ENCODE data around the gene ISG15. TPM values are rescaled to one million over a fixed set of nuclear protein-coding genes. Genes with fewer than 3 reads are reported as not detected.

ISG15 gene
- total RNA-seq, 2 experiments from 2014 or later, result 94.5 to 102 TPM

DNA sequence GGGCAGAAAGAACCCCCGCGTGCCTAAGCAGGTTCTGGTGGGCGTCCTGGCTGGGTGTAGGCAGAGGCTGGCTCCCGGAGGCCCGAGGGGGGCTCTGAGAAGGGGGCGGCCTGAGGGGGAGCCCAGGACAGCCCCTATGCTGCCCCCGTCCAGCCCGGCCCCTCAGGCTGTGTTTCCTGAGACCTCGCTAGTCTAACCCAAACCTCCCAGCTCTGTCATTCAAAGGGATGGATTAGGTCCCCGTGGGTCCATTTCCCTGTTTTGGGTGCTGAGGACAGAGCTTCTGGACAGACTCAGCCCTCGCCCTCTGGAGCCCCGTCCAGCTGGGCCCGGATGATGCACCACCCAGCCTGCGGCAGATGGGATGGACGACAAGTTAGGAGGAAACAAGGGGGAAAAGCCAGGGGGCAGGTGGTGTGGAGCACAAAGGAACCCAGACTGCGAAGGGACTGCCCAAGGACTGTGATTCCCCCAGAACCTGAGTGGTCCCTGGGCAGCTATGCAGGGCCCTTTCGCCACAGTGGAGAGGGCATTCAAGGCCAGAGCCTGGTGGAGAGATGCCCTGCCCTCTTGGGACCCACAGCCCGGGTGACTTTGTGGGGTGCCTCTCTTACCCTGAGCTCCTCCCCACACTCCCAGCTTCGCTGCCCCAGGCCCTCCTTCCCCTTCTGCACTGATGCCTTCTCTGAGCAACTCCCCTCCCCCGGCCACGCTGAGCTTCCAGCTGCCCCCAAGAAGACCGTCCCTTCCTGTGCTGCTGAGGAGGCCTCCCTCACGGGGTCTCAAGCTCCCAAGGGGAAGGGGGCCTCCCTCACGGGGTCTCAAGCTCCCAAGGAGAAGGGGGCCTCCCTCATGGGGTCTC, 16.2 kb upstream of the ISG15 start:
- ATAC-seq (no peak), DNase-seq (no peak)
- Mint-ChIP-seq H3K27ac (no peak overlapping the region), H3K4me1 (ENCODE audit: low read depth) (peaks cover 20% of the 10 kb centered on the region), H3K36me3 (ENCODE audit: low read depth) (peaks cover 2% of the 10 kb centered on the region), H3K4me3 (no peak overlapping the region), H3K9me3 (peaks cover 4% of the 10 kb centered on the region), H3K27me3 (peaks cover 25% of the 10 kb centered on the region)
- ChIA-PET POLR2A (interaction anchor here (1.4 kb wide), 1 partner anchor 12 kb away, joined by 3 read pairs; no protein-coding TSS in a partner anchor), CTCF (interaction anchor here (1.1 kb wide), 1 partner anchor 13 kb away, joined by 6 read pairs; no protein-coding TSS in a partner anchor)
- intact Hi-C loops (cut with micrococcal nuclease), result no loop called here
- TF ChIP-seq, protein P1, sequence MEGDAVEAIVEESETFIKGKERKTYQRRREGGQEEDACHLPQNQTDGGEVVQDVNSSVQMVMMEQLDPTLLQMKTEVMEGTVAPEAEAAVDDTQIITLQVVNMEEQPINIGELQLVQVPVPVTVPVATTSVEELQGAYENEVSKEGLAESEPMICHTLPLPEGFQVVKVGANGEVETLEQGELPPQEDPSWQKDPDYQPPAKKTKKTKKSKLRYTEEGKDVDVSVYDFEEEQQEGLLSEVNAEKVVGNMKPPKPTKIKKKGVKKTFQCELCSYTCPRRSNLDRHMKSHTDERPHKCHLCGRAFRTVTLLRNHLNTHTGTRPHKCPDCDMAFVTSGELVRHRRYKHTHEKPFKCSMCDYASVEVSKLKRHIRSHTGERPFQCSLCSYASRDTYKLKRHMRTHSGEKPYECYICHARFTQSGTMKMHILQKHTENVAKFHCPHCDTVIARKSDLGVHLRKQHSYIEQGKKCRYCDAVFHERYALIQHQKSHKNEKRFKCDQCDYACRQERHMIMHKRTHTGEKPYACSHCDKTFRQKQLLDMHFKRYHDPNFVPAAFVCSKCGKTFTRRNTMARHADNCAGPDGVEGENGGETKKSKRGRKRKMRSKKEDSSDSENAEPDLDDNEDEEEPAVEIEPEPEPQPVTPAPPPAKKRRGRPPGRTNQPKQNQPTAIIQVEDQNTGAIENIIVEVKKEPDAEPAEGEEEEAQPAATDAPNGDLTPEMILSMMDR (IDR thresholded peaks at IDR 0.05), result no peak

DNA sequence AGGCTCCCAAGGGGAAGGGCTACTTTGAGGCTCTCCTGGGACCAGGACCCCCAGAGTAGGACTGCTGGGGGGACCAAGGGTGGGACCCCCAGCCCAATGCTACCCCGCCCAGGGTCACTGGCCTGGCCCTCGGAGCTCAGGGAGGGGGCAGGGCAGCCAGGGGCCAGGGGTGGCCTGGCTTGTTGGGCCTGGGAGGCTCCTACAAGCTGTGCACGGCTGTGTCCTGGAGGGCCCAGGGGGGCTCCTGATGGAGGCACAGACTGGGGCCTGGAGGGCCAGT, 15.6 kb upstream of the ISG15 start:
- POLR2A ChIA-PET, result interaction anchor here (1.4 kb wide), 1 partner anchor 12 kb away, joined by 3 read pairs; no protein-coding TSS in a partner anchor
- Mint-ChIP-seq H3K27ac (no peak overlapping the region), H3K9me3 (peaks cover 1% of the 10 kb centered on the region), H3K27me3 (peaks cover 26% of the 10 kb centered on the region), H3K4me1 (ENCODE audit: low read depth) (peaks cover 17% of the 10 kb centered on the region), H3K36me3 (ENCODE audit: low read depth) (peaks cover 2% of the 10 kb centered on the region), H3K4me3 (no peak overlapping the region)
- TF ChIP-seq, protein P1 (IDR thresholded peaks at IDR 0.05), result no peak
- ATAC-seq (no peak), DNase-seq (no peak)
- intact Hi-C loops (cut with micrococcal nuclease), result no loop called here
- CTCF ChIA-PET, result interaction anchor here (1.1 kb wide), 1 partner anchor 13 kb away, joined by 6 read pairs; no protein-coding TSS in a partner anchor

DNA sequence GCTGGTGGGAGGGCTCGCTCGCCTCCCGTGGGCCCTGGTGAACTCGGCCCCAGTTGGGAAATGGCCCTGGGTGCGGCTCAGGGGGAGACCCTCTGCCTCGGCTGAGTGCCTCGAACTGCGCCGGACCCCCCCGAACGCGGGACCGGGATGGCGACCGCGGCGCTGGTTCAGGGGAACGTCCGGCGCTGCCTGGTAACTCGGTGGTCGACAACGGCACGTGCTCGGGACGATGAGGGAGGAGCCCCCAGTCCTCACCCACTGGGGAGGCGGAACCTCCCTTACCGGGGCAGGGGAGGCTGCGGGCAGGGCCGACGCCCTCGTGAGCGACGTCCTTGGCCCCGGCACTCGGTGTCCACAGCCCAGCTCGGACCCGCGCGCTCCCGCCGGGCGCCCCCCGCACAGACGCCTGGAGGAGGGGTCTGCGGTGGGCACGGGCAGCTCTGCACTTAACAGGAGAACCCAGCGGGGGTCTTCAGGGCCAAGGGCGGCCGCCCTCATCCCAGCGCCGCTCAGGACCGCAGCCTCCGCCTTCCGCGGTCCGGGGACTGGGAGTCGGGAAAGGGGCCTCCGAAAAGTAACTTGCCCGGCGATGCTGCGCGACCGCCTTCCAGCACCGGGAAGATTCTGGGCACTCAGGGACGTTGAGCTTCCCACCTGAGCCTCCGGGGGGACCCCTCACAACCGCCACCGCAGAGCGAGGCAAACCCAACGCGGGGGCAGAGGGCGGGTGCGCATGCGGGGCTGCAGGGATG, 15.1 kb upstream of the ISG15 start:
- TF ChIP-seq, protein P1 (IDR thresholded peaks at IDR 0.05), result no peak
- intact Hi-C loops (cut with micrococcal nuclease), result no loop called here
- ChIA-PET CTCF (interaction anchor here (0.6 to 1.1 kb wide), 2 partner anchors 14 kb away, joined by 3 to 6 read pairs; no protein-coding TSS in a partner anchor), POLR2A (interaction anchor here (1.4 kb wide), 1 partner anchor 13 kb away, joined by 3 read pairs; no protein-coding TSS in a partner anchor)
- Mint-ChIP-seq H3K9me3 (no peaks in the 10 kb centered on the region), H3K4me3 (no peak overlapping the region), H3K4me1 (ENCODE audit: low read depth) (peaks cover 13% of the 10 kb centered on the region), H3K36me3 (ENCODE audit: low read depth) (peaks cover 2% of the 10 kb centered on the region), H3K27me3 (peaks cover 28% of the 10 kb centered on the region), H3K27ac (no peak overlapping the region)
- ATAC-seq (no peak), DNase-seq (no peak)

DNA sequence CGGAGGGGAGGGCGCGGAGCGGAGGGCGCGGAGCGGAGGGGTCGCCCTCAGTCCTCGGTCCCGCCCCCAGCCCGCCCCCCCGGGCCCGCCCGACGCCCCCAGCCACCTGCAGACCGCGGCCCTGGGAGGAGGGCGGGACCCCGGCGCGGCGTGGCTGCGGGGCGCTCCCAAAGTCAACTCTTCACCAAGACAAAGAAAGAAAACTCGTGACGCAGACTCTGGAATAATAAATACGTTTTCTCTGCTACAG, 14.6 kb upstream of the ISG15 start:
- TF ChIP-seq, protein P1 (IDR thresholded peaks at IDR 0.05), result no peak
- Mint-ChIP-seq H3K36me3 (ENCODE audit: low read depth) (peaks cover 2% of the 10 kb centered on the region), H3K9me3 (no peaks in the 10 kb centered on the region), H3K27me3 (peaks cover 33% of the 10 kb centered on the region), H3K4me3 (no peak overlapping the region), H3K27ac (no peak overlapping the region), H3K4me1 (ENCODE audit: low read depth) (peaks cover 13% of the 10 kb centered on the region)
- ChIA-PET CTCF (interaction anchor here (0.6 to 1.3 kb wide), 2 partner anchors 14 to 15 kb away, joined by 3 to 5 read pairs; partner anchors contain the start of gene ISG15), POLR2A (no interaction called here)
- intact Hi-C loops (cut with micrococcal nuclease), result no loop called here
- DNase-seq, result no peak
- ATAC-seq, result no peak
